H1 (cell line): ENCODE results near the gene ST3GAL3. TPM values are rescaled to one million over a fixed set of nuclear protein-coding genes. Genes with fewer than 3 reads are reported as not detected.

Source experiments
- CTCF ChIA-PET: fragments of 300-600 bp; sonication (Branson Sonifier 250); formaldehyde crosslinking; loops from one replicate; lab custom pipeline; 2021; ENCODE audit not compliant: partially characterized antibody; lab: Charles Lee
- POLR2A ChIA-PET: fragments of 300-600 bp; sonication (Branson Sonifier 250); formaldehyde crosslinking; loops from one replicate; lab custom pipeline; 2021; ENCODE audit warnings: inconsistent platforms; ENCODE audit not compliant: partially characterized antibody; lab: Charles Lee
- DNase-seq, 2 experiments: peaks; one replicate each; pipeline versions ENCODE4 v3.0.0 to v3.0.0-alpha.2; 2010 to 2022; ENCODE audit warnings: low spot score in 2 of 2, low read depth in 1 of 2, mixed read lengths in 1 of 2
- FAIRE-seq: peaks from 2 replicates; lab custom pipeline; 2011; peaks lifted over from hg19 to GRCh38; lab: Jason Lieb, UNC
- H2AFZ ChIP-seq: 2 replicates; pipeline ENCODE4 v1.8.1; 2012; ENCODE audit warnings: low read length, inconsistent platforms
- H2AK5ac ChIP-seq: 2 replicates; pipeline ENCODE4 v1.6.1; 2013; ENCODE audit warnings: low read depth, low read length
- H2BK120ac ChIP-seq: replicated peaks from 2 replicates; pipeline ENCODE3; 2013; ENCODE audit warnings: low read depth, low read length, inconsistent platforms
- H2BK12ac ChIP-seq: 2 replicates; pipeline ENCODE4 v1.6.1; 2013; ENCODE audit warnings: low read depth, low read length
- H2BK15ac ChIP-seq: 2 replicates; pipeline ENCODE4 v1.6.1; 2013; ENCODE audit warnings: low read length
- H2BK20ac ChIP-seq: 2 replicates; pipeline ENCODE4 v1.6.1; 2013; ENCODE audit warnings: low read length
- H2BK5ac ChIP-seq: 2 replicates; pipeline ENCODE4 v1.6.1; 2013; ENCODE audit warnings: low read depth, low read length
- H3K14ac ChIP-seq: 2 replicates; pipeline ENCODE4 v1.6.1; 2013; ENCODE audit warnings: inconsistent platforms; ENCODE audit not compliant: insufficient read length
- H3K18ac ChIP-seq: 2 replicates; pipeline ENCODE4 v1.6.1; 2013; ENCODE audit warnings: low read length; ENCODE audit errors: extremely low read depth
- H3K23ac ChIP-seq: 2 replicates; pipeline ENCODE4 v1.6.1; 2013; ENCODE audit warnings: inconsistent platforms; ENCODE audit not compliant: insufficient read length
- H3K23me2 ChIP-seq: 2 replicates; pipeline ENCODE4 v1.6.1; 2013; ENCODE audit warnings: low read depth, low read length
- H3K27ac ChIP-seq: 2 replicates; pipeline ENCODE4 v1.6.1; 2011; ENCODE audit warnings: low read depth, low read length, inconsistent platforms
- H3K27me3 ChIP-seq, 4 experiments: replicated peaks in 1 of 4; 1 replicate in 1 of 4; 2 replicates in 3 of 4; pipeline versions ENCODE4 v1.6.1 to v1.8.1; 2011 to 2013; ENCODE audit warnings: low read length in 3 of 4, mild to moderate bottlenecking in 3 of 4, inconsistent platforms in 2 of 4, mixed read lengths in 2 of 4, moderate library complexity in 1 of 4; ENCODE audit not compliant: control insufficient read depth in 3 of 4, insufficient read depth in 3 of 4; ENCODE audit errors: extremely low read depth in 1 of 4
- H3K36me3 ChIP-seq, 4 experiments: 2 replicates each; pipeline versions ENCODE4 v1.6.1 to v1.8.1; 2011 to 2013; ENCODE audit warnings: mild to moderate bottlenecking in 4 of 4, low read length in 3 of 4, moderate library complexity in 2 of 4, control low read depth in 1 of 4, inconsistent platforms in 1 of 4; ENCODE audit not compliant: insufficient read depth in 4 of 4, control insufficient read depth in 2 of 4
- H3K4ac ChIP-seq: replicated peaks from 2 replicates; pipeline ENCODE3; 2013; ENCODE audit warnings: low read length, low read depth, mixed read lengths, inconsistent platforms; ENCODE audit not compliant: insufficient read length
- H3K4me1 ChIP-seq, 4 experiments: replicated peaks in 1 of 4; 1 replicate in 1 of 4; 2 replicates in 3 of 4; pipeline versions ENCODE4 v1.6.1 to v1.8.1; 2011 to 2013; ENCODE audit warnings: low read length in 3 of 4, inconsistent platforms in 2 of 4, mixed read lengths in 1 of 4; ENCODE audit not compliant: insufficient read depth in 4 of 4, control insufficient read depth in 3 of 4
- H3K4me2 ChIP-seq, 2 experiments: 2 replicates each; pipeline versions ENCODE4 v1.6.1 to v1.8.1; 2011 to 2013; ENCODE audit warnings: low read depth in 2 of 2, low read length in 2 of 2, control low read depth in 1 of 2, inconsistent platforms in 1 of 2, mild to moderate bottlenecking in 1 of 2; ENCODE audit not compliant: insufficient read depth in 1 of 2
- H3K4me3 ChIP-seq, 4 experiments: fragments of 200-600, 300-600 bp in 1 of 4; sonication (generic), shearing (Covaris generic), sonication (Bioruptor Twin) in 1 of 4; 2 replicates each; pipeline versions ENCODE4 v1.5.1 to v1.8.1; 2011 to 2016; ENCODE audit warnings: low read length in 4 of 4, low read depth in 3 of 4, control low read depth in 2 of 4, inconsistent platforms in 2 of 4, mild to moderate bottlenecking in 2 of 4, mixed read lengths in 1 of 4, moderate library complexity in 1 of 4; ENCODE audit not compliant: insufficient read depth in 2 of 4; ENCODE audit errors: extremely low read depth in 1 of 4
- H3K56ac ChIP-seq: replicated peaks from 2 replicates; pipeline ENCODE3; 2013; ENCODE audit warnings: low read depth, mild to moderate bottlenecking, mixed read lengths, low read length, inconsistent platforms; ENCODE audit not compliant: insufficient read length
- H3K79me1 ChIP-seq: 2 replicates; pipeline ENCODE4 v1.6.1; 2013; ENCODE audit warnings: low read depth, low read length, control low read depth
- H3K79me2 ChIP-seq, 2 experiments: 2 replicates each; pipeline versions ENCODE4 v1.6.1 to v1.8.1; 2012 to 2013; ENCODE audit warnings: low read length in 2 of 2, mild to moderate bottlenecking in 2 of 2, inconsistent platforms in 1 of 2; ENCODE audit not compliant: insufficient read depth in 2 of 2, control insufficient read depth in 1 of 2
- H3K9ac ChIP-seq, 4 experiments: replicated peaks in 1 of 4; 1 replicate in 1 of 4; 2 replicates in 3 of 4; pipeline versions ENCODE4 v1.6.1 to v1.8.1; 2011 to 2013; ENCODE audit warnings: low read depth in 3 of 4, low read length in 3 of 4, control low read depth in 2 of 4, mild to moderate bottlenecking in 2 of 4, moderate library complexity in 2 of 4, inconsistent platforms in 1 of 4; ENCODE audit errors: extremely low read depth in 1 of 4
- H3K9me3 ChIP-seq, 2 experiments: 2 replicates each; pipeline versions ENCODE4 v1.6.1 to v1.8.1; 2012 to 2013; ENCODE audit warnings: mild to moderate bottlenecking in 2 of 2, moderate library complexity in 2 of 2, control low read depth in 1 of 2, inconsistent platforms in 1 of 2, low read depth in 1 of 2, low read length in 1 of 2, mixed read lengths in 1 of 2; ENCODE audit not compliant: insufficient read depth in 2 of 2
- H4K20me1 ChIP-seq, 2 experiments: replicated peaks in 1 of 2; 2 replicates each; pipeline versions ENCODE3 to v1.8.1; 2011 to 2013; ENCODE audit warnings: inconsistent platforms in 2 of 2, low read length in 2 of 2, mild to moderate bottlenecking in 1 of 2; ENCODE audit not compliant: insufficient read depth in 2 of 2, control insufficient read depth in 1 of 2
- H4K5ac ChIP-seq: 2 replicates; pipeline ENCODE4 v1.6.1; 2013; ENCODE audit warnings: low read length, low read depth, mixed read lengths, inconsistent platforms; ENCODE audit not compliant: insufficient read length
- H4K8ac ChIP-seq: 2 replicates; pipeline ENCODE4 v1.8.0; 2013; ENCODE audit warnings: mild to moderate bottlenecking, moderate library complexity, low read length, inconsistent platforms; ENCODE audit not compliant: insufficient read depth; ENCODE audit errors: extremely low read depth
- H4K91ac ChIP-seq: replicated peaks from 2 replicates; pipeline ENCODE3; 2013; ENCODE audit warnings: low read length, mixed read lengths, inconsistent platforms; ENCODE audit not compliant: insufficient read length
- BRCA1 ChIP-seq: IDR thresholded peaks from 2 replicates; pipeline ENCODE4 v1.6.1; 2012; ENCODE audit warnings: low read depth, low read length, improper control_type of control experiment
- CBX5 ChIP-seq: fragments of 300-800, 300-1000 bp; sonication (generic); IDR thresholded peaks from 2 replicates; pipeline ENCODE4 v1.7.1; 2016; ENCODE audit warnings: antibody characterized with exemption, low read length, low read depth
- JUN ChIP-seq: IDR thresholded peaks from 2 replicates; pipeline ENCODE4 v1.6.1; 2011; ENCODE audit warnings: low read depth, mild to moderate bottlenecking, improper control_type of control experiment, low read length
- KDM1A ChIP-seq: fragments of 200-600, 300-600 bp; sonication (generic); IDR thresholded peaks from 2 replicates; pipeline ENCODE4 v1.7.1; 2016; ENCODE audit warnings: mild to moderate bottlenecking, low read length, borderline replicate concordance
- POU5F1 ChIP-seq: IDR thresholded peaks from 2 replicates; pipeline ENCODE4 v1.6.1; 2011; ENCODE audit warnings: low read depth, mild to moderate bottlenecking, low read length, moderate library complexity
- RNF2 ChIP-seq: fragments of 200-900, 300-1000 bp; sonication (generic); IDR thresholded peaks from 2 replicates; pipeline ENCODE4 v1.7.1; 2016; ENCODE audit warnings: borderline replicate concordance, low read depth, mild to moderate bottlenecking, antibody characterized with exemption, low read length; ENCODE audit not compliant: poor library complexity, severe bottlenecking; ENCODE audit errors: missing control alignments
- SRF ChIP-seq: IDR thresholded peaks from 2 replicates; pipeline ENCODE4 v1.6.1; 2011; ENCODE audit warnings: mild to moderate bottlenecking, low read depth, low read length, moderate library complexity
- SUZ12 ChIP-seq: fragments of 200-600 bp; sonication (generic); IDR thresholded peaks from 2 replicates; pipeline ENCODE4 v1.6.1; 2012; ENCODE audit warnings: mild to moderate bottlenecking, inconsistent platforms, low read length, moderate library complexity, mixed read lengths
- TCF12 ChIP-seq: IDR thresholded peaks from 2 replicates; pipeline ENCODE4 v1.6.1; 2011; ENCODE audit warnings: low read depth, mild to moderate bottlenecking, low read length
- WGBS, 2 experiments: shearing (Covaris generic) in 1 of 2; methylation state at CpG; one replicate each; pipeline versions ENCODE4 v1.1.6 to v1.1.7; 2013 to 2015; ENCODE audit warnings: low lambda C conversion rate in 2 of 2, mixed read lengths in 2 of 2, inconsistent platforms in 1 of 2, low coverage in 1 of 2, missing lambda C conversion rate in 1 of 2; ENCODE audit not compliant: insufficient replicate concordance in 2 of 2, insufficient coverage in 1 of 2, insufficient read length in 1 of 2; ENCODE audit errors: extremely low coverage in 1 of 2, missing lambda C conversion rate in 1 of 2; 5-methylcytosine and 5-hydroxymethylcytosine counted together
- polyA plus RNA-seq, 7 experiments: library from polyadenylated mRNA; depleted of rRNA in 3 of 7; stranded (reverse) in 5 of 7; unstranded in 2 of 7; fragments of >200 nt in 5 of 7; fragments of 200-250 nt in 2 of 7; gene quantifications; 1 replicate in 5 of 7; 2 replicates in 1 of 7; 4 replicates in 1 of 7; pipeline versions ENCODE4 v1.2.1 to v1.2.3, GENCODE V29; 2011 to 2013; ENCODE audit warnings: missing spikeins in 2 of 7, mixed read lengths in 2 of 7
- total RNA-seq: library from RNA; stranded (reverse); fragmentation: NEBNext Ultra II Directional; extraction: Animal tissue kit (Norgen Biotek cat#: 25700); gene quantifications from 2 replicates; pipeline ENCODE4 v1.2.1, GENCODE V29; 2021
- TF ChIP-seq, protein P1 (sequence below): IDR thresholded peaks from 2 replicates; pipeline ENCODE4 v1.6.1; 2011; ENCODE audit warnings: low read length, improper control_type of control experiment
- TF ChIP-seq, protein P2 (sequence below): IDR thresholded peaks from 2 replicates; pipeline ENCODE4 v1.6.1; 2012; ENCODE audit warnings: inconsistent platforms

The ST3GAL3 gene
- total and polyA plus RNA-seq, 2 of the 8 experiments (the other 6 are each of a cell fraction or from before 2014, with no cell fraction given), result 6.8 to 7.0 TPM

DNA sequence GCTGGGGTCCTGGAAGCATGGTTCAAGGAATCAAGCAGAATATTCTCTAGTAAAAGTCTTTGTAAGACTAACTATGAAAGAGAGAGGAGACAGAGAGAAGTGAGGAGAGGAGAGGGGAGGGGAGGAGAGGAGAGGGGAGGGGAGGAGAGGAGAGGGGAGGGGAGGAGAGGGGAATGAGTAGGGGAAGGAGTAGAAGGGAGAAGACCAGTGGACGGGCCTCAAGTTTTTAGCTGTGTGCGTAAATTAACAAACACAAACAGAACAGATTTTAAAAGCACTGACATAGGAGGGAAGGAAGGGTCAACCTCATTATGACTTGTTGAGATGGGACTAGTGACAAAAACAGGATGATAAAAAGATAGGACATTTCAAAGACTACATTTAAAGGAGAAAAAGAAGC is 62.8 kb downstream of the ST3GAL3 start:
- Histone ChIP-seq H2BK120ac (no peak overlapping the region), H4K91ac (no peak overlapping the region), H2BK20ac (0 out of 2 replicates have a peak overlapping the region, but pooled peaks have one; percentile 41), H3K79me1 (no peaks in the 10 kb centered on the region), H2AK5ac (no peak overlapping the region), H3K79me2 (no peaks in the 10 kb centered on the region), H3K36me3 (no peaks in the 10 kb centered on the region), H3K27ac (no peak overlapping the region), H3K4ac (no peak overlapping the region), H3K23ac (no peak overlapping the region), H3K4me2 (no peak overlapping the region), H4K5ac (no peak overlapping the region), H2BK12ac (no peak overlapping the region), H3K9ac (no peak overlapping the region), H3K27me3 (no peaks in the 10 kb centered on the region), H3K4me3 (no peak overlapping the region), H3K14ac (no peak overlapping the region), H2AFZ (no peak overlapping the region), H4K20me1 (no peaks in the 10 kb centered on the region), H4K8ac (no peak overlapping the region), H2BK5ac (no peak overlapping the region), H3K23me2 (no peaks in the 10 kb centered on the region), H3K9me3 (no peaks in the 10 kb centered on the region), H3K4me1 (peaks cover 7 to 28% (median 17%) of the 10 kb centered on the region in 4 experiments), H3K18ac (no peak overlapping the region), H3K56ac (no peak overlapping the region), H2BK15ac (0 out of 2 replicates have a peak overlapping the region, but pooled peaks have one; percentile 53)
- FAIRE-seq (no peak), DNase-seq (no peak)
- ChIA-PET POLR2A (interaction anchor here (0.6 to 2.2 kb wide), 2 partner anchors 165 to 168 kb away, joined by 3 to 9 read pairs; no protein-coding TSS in a partner anchor), CTCF (interaction anchor here (0.7 to 13.4 kb wide), 7 partner anchors 26 to 278 kb away, joined by 3 to 618 read pairs (median 4); partner anchors contain the start of genes ARTN and IPO13)
- WGBS, 2 experiments, result 50% methylated on average over 2 of the region's 2 CpGs; no CpG with 5 or more reads in 1 of the 2 experiments
- TF ChIP-seq RNF2 (no peak), SRF (no peak), TCF12 (no peak), POU5F1 (no peak), BRCA1 (no peak), JUN (no peak), SUZ12 (no peak), KDM1A (no peak), CBX5 (no peak)
- TF ChIP-seq, protein P1, sequence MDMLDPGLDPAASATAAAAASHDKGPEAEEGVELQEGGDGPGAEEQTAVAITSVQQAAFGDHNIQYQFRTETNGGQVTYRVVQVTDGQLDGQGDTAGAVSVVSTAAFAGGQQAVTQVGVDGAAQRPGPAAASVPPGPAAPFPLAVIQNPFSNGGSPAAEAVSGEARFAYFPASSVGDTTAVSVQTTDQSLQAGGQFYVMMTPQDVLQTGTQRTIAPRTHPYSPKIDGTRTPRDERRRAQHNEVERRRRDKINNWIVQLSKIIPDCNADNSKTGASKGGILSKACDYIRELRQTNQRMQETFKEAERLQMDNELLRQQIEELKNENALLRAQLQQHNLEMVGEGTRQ, result no peak
- TF ChIP-seq, protein P2, sequence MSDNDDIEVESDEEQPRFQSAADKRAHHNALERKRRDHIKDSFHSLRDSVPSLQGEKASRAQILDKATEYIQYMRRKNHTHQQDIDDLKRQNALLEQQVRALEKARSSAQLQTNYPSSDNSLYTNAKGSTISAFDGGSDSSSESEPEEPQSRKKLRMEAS, result no peak
